RWPE1 (cell line): ENCODE data around the gene FOXL1.
A peak's percentile ranks its signal among the peaks of the same experiment; 100 is the strongest.

Experiments used
- CTCF ChIA-PET: fragments of 350-600 bp; sonication (Branson Sonifier 250); formaldehyde crosslinking; extraction: SDS; loops from one replicate; lab custom pipeline; 2021; lab: Yijun Ruan, JAX
- POLR2A ChIA-PET: fragments of 400-600 bp; formaldehyde crosslinking; extraction: SDS; loops from one replicate; lab custom pipeline; 2020; ENCODE audit warnings: antibody characterized with exemption; ENCODE audit not compliant: low non-redundant PET; lab: Yijun Ruan, JAX
- DNase-seq: peaks from one replicate; pipeline ENCODE4 v3.0.0; 2012; ENCODE audit warnings: low spot score
- H3K27ac ChIP-seq: fragments of 450-650 bp; 2 replicates; pipeline ENCODE4 v1.5.1; 2017
- CTCF ChIP-seq: fragments of 450-650 bp; conservative IDR thresholded peaks from 2 replicates; pipeline ENCODE4 v1.5.1; 2017; ENCODE audit warnings: low read depth, mild to moderate bottlenecking

Gene FOXL1

GRCh38 chr16:86578061-86578599 is at the start of gene FOXL1:
Gene FOXL1, plus strand, starts transcription at chr16:86578549. Its CDS starts 175 bp downstream, at chr16:86578724.
- H3K27ac ChIP-seq = peak within 1 kb of the TSS; percentile 91
- no peak for DNase-seq
- TF ChIP-seq CTCF = no peak
- ChIA-PET POLR2A (interaction anchor here (0.7 kb wide), 1 partner anchor 186 kb away, joined by 3 read pairs; no protein-coding TSS in a partner anchor), CTCF (interaction anchor here (0.6 to 1.0 kb wide), 4 partner anchors 177 to 894 kb away, joined by 3 to 4 read pairs (median 3); no protein-coding TSS in a partner anchor)

GRCh38 chr16:86529160-86529559 is 49.2 kb upstream of the FOXL1 start:
- DNase-seq = no peak

GRCh38 chr16:86530251-86531190 is 47.8 kb upstream of the FOXL1 start:
- H3K27ac ChIP-seq = no peak overlapping the region
- DNase-seq = no peak
- TF ChIP-seq CTCF = no peak
- CTCF ChIA-PET = interaction anchor here (1.1 to 1.3 kb wide), 2 partner anchors 13 kb away, joined by 3 to 5 read pairs; no protein-coding TSS in a partner anchor
- POLR2A ChIA-PET = no interaction called here

More at GRCh38 chr16:86529160-86529559, 49.2 kb upstream of the FOXL1 start:
- no peak for TF ChIP-seq CTCF
- CTCF ChIA-PET = interaction anchor here (1.3 kb wide), 1 partner anchor 11 kb away, joined by 5 read pairs; no protein-coding TSS in a partner anchor
- H3K27ac ChIP-seq = no peak overlapping the region
- POLR2A ChIA-PET = no interaction called here

- no peak overlapping the region for H3K27ac ChIP-seq
- DNase-seq = no peak
- no peak for TF ChIP-seq CTCF
- CTCF ChIA-PET = interaction anchor here (1.1 kb wide), 1 partner anchor 13 kb away, joined by 3 read pairs; no protein-coding TSS in a partner anchor
- POLR2A ChIA-PET = no interaction called here
Observed at GRCh38 chr16:86531191-86531545, 47.2 kb upstream of the FOXL1 start.

GRCh38 chr16:86531641-86532525 is 46.5 kb upstream of the FOXL1 start:
- no peak overlapping the region for H3K27ac ChIP-seq
- no peak for DNase-seq
- ChIA-PET CTCF (interaction anchor here (0.6 to 1.1 kb wide), 2 partner anchors 14 to 1340 kb away, joined by 3 read pairs; no protein-coding TSS in a partner anchor), POLR2A (no interaction called here)
- no peak for TF ChIP-seq CTCF
